GM21390 (cell line): ENCODE measurements around the gene TOR1A.

Source experiments
- ATAC-seq: cut with Tn5 transposase; IDR thresholded peaks from one replicate; pipeline ENCODE4 v1.9.1; 2021; ENCODE audit not compliant: unreplicated experiment

TOR1A gene

GRCh38 chr9:129852579-129852978 lies 28.6 kb upstream of the TOR1A start:
- no peak for ATAC-seq

- ATAC-seq, result no peak
These were observed 27.9 kb upstream of the TOR1A start for GRCh38 chr9:129851821-129852220.

GRCh38 chr9:129850821-129851550 lies 27.1 kb upstream of the TOR1A start:
- ATAC-seq, result no peak

DNA sequence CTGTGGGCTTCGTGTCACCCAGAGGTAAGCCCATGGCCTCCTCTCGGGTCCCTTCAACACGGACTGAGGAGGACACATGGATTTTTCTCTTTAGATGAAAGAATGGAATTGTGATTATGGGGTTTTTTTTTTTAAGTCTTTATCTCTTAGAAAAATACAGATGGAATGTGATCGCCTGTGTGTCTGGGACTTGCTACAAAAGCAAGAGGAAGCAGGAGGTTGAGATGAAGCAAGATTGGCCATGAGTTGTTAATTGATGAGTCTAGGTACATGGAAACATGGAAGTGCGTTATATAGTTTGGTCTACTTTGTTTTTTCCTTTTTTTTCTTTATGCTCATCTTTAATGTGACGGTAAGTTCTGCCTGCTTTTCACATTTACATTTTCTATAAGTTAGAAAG lies 26.0 kb upstream of the TOR1A start:
- no peak for ATAC-seq

GRCh38 chr9:129848712-129849441 lies 24.9 kb upstream of the TOR1A start:
- ATAC-seq, result no peak

DNA sequence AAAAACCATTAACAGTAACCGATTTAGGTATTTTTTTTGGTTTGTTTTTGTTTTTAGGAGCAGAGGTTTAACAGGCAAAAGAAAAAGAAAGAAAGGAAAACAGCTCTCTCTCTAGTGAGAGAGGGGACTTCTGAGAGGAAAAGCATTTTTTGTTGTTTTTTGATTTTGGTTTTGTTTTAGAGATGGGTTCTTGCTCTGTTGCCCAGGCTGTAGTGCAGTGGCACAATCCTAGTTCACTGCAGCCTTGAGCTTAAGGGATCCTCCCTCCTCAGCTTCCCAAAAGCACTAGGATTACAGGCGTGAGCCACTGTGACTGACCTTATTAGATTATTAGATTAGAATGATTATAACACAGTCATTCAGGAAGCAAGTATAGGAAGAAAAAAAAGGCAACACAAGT lies 21.4 kb upstream of the TOR1A start:
- no peak for ATAC-seq

GRCh38 chr9:129841071-129841470 lies 17.1 kb upstream of the TOR1A start:
- no peak for ATAC-seq

GRCh38 chr9:129840034-129840433 lies 16.1 kb upstream of the TOR1A start:
- ATAC-seq, result no peak

DNA sequence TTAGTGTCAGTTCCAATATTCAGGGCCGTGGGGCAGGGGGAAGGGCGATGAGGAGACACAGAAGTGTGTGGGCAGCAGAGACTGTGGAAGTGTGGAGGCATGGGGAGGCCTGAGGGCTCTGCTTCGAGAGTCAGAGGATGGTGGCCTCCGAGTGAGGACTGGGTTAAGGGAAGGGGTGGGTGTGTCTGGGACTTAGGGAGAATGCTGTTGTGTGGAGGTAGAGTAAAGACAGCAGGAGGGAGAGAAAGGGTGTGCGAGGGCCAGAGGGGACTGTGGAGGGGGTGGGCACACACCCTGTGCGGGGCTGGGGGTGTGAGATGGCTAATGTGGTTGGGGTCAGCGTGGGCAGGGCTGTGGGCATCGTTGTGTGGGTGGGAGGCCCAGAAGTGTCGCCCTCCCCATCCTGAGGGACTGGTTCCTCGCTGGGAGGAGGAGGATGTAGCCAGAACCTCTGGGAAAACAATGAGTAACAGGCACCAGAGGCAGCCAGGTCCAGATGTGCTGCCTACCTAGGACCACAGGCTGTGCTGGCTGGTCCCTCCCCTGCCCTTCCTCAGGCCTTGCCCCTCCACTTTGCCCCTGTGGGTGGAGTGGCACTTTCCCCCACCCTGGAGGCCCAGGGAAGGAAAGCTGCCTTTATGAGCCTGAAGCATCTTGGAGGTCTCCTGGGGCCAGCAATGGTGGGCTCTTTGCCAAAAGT lies 15.5 kb upstream of the TOR1A start:
- no peak for ATAC-seq

DNA sequence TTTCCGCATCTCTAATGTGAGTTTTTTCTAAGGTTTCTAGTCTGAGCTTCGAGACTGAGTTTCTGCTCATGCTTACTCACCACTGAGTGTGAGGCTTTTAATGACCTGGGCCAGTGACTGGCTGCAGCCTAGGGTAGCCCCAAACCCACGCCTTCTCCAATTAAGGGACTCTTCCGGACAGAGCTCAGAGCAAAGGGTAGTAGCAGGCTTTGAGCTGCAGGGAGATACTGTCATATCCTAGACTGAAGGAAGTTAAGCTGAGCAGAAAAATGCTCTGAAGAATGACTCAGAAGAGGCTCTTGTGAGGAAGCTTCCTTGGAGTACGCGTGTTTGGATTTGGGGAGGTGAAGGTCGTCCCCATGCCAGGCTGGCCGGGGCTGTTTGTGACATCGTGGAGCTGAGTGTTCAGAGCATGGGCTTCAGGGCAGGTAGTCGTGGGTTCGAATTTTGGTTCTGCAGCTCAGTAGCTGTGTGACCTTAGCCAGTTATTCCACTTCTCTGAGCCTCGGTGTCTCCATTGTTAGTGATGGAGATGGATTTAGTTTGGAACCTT lies 14.8 kb upstream of the TOR1A start:
- ATAC-seq, result no peak

DNA sequence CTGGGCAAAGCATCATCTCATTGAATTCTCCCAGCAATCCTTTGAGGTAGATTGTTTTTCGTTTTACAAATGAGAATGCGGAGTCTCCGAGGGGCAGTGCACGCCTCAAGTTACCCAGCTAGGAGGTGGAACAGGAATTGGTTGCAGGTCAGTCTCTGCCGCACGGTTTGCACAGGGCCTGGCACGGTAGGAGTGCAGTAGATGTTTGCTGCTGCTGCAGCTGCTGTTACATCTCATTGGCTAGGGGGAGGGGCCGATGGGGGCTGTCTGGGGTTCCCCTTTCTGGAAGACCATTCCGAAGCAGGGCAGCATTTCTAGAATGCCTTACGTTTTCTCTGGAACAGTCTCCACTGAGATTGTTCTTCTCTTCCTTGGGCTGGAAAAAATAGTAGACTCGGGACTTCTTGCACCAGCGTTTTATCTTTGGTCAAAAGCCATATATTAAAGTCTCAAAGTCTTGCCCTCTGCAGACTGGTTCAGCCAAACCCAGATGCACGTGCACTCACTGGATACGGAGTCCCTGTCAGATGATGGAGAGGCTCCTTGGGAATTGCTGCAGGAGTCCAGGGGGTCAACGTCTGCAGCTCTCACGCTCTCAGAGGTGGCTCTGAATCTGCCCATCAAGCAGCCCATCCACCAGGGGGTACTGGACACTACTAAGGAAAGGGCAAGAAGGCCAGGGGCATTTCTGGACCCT lies 12.5 kb upstream of the TOR1A start:
- ATAC-seq, result no peak

DNA sequence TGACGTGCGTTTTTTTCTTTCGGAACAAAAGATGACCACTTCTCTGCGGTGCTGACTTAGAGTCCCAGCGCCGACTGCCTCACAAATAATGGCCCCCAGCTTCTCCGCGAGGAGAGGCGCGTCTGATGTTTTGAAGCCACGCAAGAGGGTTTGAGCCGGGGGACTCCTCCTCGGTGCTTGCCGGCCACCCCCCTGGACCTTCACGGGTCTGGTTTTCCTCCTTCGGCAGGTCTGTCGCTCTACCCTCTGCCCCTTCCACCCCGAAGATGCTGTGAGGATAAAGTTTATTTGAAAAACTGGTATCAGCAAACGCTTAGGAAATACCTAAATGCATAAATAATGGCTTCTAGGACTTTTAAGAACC lies 11.9 kb upstream of the TOR1A start:
- no peak for ATAC-seq

- ATAC-seq, result peak; percentile 91
These were observed 11.4 kb upstream of the TOR1A start, which contains the start of the genes C9orf78 and USP20 for GRCh38 chr9:129835128-129835859. Gene C9orf78 (minus strand): TSS chr9:129835275. CDS start chr9:129835221, 54 bp downstream. Gene USP20 (plus strand): TSS chr9:129835458. CDS start chr9:129852556, 17,098 bp downstream.

- peak; percentile 26 for ATAC-seq
These were observed 10.7 kb upstream of the TOR1A start for GRCh38 chr9:129834489-129835127.

DNA sequence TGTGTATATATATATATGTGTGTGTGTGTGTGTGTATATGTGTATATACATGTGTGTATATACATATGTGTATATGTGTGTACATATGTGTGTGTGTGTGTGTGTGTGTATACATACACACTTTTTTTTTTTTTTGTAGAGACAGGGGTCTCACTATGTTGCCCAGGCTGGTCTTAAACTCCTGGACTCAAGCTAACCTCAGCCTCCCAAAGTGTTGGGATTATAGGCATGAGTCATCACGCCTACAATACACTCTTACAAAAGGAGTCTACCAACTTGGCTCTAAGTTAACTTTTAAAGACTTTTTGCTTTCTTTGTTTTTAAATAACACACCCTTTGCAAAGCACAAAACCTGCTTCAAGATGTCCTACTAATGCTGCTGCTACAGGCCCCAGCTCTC lies 9.0 kb upstream of the TOR1A start:
- no peak for ATAC-seq

- ATAC-seq, result no peak
These were observed 5.0 kb upstream of the TOR1A start for GRCh38 chr9:129828969-129829368.

GRCh38 chr9:129828051-129828450 lies 4.1 kb upstream of the TOR1A start:
- ATAC-seq, result no peak

DNA sequence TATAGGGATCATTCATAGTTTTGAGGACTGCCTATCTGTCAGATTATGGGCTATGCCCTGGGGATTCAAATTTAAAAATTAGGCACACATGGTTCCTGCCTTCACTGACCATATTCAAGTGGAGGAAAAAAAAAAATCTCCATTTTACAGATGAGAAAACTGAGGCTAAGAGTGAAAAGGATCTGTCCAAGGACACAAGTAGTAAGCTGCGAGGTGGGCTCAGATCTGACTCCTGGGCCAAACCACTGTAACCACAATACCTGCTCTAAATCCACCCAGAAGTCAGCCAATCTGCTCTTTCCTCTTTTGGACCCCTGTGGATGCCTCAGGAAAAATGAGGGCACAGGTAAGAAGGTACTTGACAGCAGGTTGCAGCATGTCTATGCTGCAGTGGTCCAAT lies 2.8 kb upstream of the TOR1A start:
- ATAC-seq, result no peak

DNA sequence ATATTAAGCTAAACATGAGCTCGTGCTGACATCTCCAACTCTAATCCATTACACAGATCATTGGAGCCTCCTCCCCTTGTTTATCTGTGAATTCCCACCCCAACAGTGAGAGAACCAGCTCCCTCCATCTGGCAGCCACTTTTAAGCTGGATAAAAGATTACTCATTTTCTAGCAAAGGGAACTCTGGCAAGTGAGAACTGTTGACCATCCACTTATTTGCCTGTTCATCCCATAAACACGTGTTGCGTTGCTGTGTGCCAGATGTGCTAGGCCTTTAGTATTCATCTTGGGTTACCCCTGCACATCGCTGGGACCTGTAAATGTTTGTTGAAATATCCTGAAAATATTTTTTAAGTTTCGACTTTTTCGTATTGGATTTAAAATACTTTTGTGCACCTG lies 2.4 kb upstream of the TOR1A start:
- ATAC-seq, result no peak

GRCh38 chr9:129823542-129823934 lies 398 bp downstream of the TOR1A start:
- no peak for ATAC-seq
